ENCODE results near the gene GAL. TPM values are rescaled to one million over a fixed set of nuclear protein-coding genes. Genes with fewer than 3 reads are reported as not detected.

The GAL gene
- total and polyA plus RNA-seq, 8 donors: 1.7 to 5.7 (median 3.5) TPM; not detected in 5

DNA sequence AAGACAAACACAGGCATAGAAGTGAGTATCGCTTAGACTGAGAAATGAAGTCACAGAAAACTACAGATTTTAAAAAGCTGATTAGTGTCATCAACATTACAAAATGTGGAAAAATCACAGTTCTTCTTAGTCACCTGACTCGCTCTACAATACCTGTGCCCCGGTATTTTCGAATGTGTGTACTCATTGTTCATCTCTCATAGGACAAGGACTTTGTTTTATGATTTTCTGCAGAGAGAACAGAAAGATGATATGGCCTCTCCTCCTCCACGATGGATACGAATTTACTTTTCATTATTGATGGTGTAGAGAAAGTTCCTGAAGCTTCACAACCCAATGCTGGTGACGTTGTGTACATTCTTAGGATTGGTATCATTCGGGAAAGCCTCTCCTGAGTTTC lies 29.4 kb upstream of the GAL start:
- Histone ChIP-seq H3K27ac (no peak overlapping the region), H3K4me3 (no peak overlapping the region), H3K36me3 (no peaks in the 10 kb centered on the region), H3K9me3 (peaks cover 0 to 15% (median 9%) of the 10 kb centered on the region in 4 donors), H3K27me3 (peaks cover 0 to 52% (median 9%) of the 10 kb centered on the region in 3 donors), H3K4me1 (peaks cover 0 to 8% (median 3%) of the 10 kb centered on the region in 4 donors)
- no peak for DNase-seq
- TF ChIP-seq POLR2A (IDR thresholded peaks at IDR 0.05): no peak
- TF ChIP-seq, protein P1, sequence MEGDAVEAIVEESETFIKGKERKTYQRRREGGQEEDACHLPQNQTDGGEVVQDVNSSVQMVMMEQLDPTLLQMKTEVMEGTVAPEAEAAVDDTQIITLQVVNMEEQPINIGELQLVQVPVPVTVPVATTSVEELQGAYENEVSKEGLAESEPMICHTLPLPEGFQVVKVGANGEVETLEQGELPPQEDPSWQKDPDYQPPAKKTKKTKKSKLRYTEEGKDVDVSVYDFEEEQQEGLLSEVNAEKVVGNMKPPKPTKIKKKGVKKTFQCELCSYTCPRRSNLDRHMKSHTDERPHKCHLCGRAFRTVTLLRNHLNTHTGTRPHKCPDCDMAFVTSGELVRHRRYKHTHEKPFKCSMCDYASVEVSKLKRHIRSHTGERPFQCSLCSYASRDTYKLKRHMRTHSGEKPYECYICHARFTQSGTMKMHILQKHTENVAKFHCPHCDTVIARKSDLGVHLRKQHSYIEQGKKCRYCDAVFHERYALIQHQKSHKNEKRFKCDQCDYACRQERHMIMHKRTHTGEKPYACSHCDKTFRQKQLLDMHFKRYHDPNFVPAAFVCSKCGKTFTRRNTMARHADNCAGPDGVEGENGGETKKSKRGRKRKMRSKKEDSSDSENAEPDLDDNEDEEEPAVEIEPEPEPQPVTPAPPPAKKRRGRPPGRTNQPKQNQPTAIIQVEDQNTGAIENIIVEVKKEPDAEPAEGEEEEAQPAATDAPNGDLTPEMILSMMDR (IDR thresholded peaks at IDR 0.05): no peak
- TF ChIP-seq POLR2AphosphoS5 (IDR thresholded peaks at IDR 0.05): no peak
- TF ChIP-seq EP300 (IDR thresholded peaks at IDR 0.05): no peak
- WGBS, 5 donors: 83 to 91% (median 89%) methylated on average over 8 of the region's 8 CpGs
- intact Hi-C loops (cut with DNase I; ENCODE audit: low total_unique reads): no loop called here

DNA sequence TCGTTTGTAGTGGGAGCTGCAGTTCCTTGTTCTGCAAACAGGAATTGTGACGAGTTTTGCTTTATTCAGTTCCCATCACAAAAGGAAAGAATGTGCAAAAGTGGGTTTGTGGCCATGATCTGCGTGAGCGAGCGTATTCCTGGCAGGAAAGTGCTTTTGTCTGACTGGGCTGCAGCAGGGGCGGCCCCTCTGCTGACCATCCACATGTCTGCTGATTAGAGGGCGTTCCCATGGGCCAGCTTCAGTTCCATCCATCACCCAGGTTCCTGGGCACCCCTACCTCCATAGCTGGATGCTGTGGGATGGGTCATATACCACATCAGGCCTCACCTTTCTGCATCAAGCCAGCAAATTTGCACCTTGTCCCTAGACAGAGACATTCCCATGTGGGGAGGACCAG lies 28.9 kb upstream of the GAL start:
- Histone ChIP-seq H3K9me3 (peaks cover 0 to 15% (median 9%) of the 10 kb centered on the region in 4 donors), H3K27me3 (peaks cover 0 to 48% (median 9%) of the 10 kb centered on the region in 3 donors), H3K4me1 (peaks cover 0 to 8% (median 3%) of the 10 kb centered on the region in 4 donors), H3K36me3 (no peaks in the 10 kb centered on the region), H3K4me3 (no peak overlapping the region), H3K27ac (no peak overlapping the region)
- no peak for DNase-seq
- 70 to 77% (median 71%) methylated on average over 7 of the region's 7 CpGs for WGBS, 5 donors
- TF ChIP-seq, protein P1 (IDR thresholded peaks at IDR 0.05): no peak
- no peak for TF ChIP-seq POLR2A (IDR thresholded peaks at IDR 0.05)
- TF ChIP-seq EP300 (IDR thresholded peaks at IDR 0.05): no peak
- intact Hi-C loops (cut with DNase I; ENCODE audit: low total_unique reads): no loop called here

DNA sequence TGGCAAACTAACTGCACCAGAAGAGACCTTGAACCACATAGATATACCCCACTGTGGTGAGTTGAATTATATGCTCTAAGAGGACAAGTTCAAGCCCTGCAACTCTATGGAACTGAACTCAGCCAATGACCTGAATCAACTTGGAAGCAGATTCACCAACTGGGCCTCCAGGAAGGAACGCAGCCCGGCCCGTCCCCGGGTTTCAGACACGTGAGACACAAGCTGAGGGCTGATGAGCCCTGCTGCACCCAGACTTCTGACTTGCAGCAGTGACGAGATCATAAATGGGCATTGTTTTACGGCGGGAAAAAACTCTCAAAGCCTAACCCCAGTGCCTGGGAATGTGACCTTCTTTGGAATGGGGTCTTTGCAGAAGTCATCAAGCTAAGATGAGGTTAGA lies 28.5 kb upstream of the GAL start:
- Histone ChIP-seq H3K4me1 (peaks cover 0 to 8% (median 3%) of the 10 kb centered on the region in 4 donors), H3K9me3 (peaks cover 0 to 15% (median 9%) of the 10 kb centered on the region in 4 donors), H3K36me3 (no peaks in the 10 kb centered on the region), H3K4me3 (no peak overlapping the region), H3K27ac (no peak overlapping the region), H3K27me3 (peaks cover 0 to 45% (median 7%) of the 10 kb centered on the region in 3 donors)
- intact Hi-C loops (cut with DNase I; ENCODE audit: low total_unique reads): no loop called here
- 84 to 92% (median 91%) methylated on average over 8 of the region's 8 CpGs for WGBS, 5 donors
- DNase-seq: no peak
- TF ChIP-seq EP300 (IDR thresholded peaks at IDR 0.05): no peak
- TF ChIP-seq POLR2AphosphoS5 (IDR thresholded peaks at IDR 0.05): no peak
- TF ChIP-seq, protein P1 (IDR thresholded peaks at IDR 0.05): no peak
- TF ChIP-seq POLR2A (IDR thresholded peaks at IDR 0.05): no peak

DNA sequence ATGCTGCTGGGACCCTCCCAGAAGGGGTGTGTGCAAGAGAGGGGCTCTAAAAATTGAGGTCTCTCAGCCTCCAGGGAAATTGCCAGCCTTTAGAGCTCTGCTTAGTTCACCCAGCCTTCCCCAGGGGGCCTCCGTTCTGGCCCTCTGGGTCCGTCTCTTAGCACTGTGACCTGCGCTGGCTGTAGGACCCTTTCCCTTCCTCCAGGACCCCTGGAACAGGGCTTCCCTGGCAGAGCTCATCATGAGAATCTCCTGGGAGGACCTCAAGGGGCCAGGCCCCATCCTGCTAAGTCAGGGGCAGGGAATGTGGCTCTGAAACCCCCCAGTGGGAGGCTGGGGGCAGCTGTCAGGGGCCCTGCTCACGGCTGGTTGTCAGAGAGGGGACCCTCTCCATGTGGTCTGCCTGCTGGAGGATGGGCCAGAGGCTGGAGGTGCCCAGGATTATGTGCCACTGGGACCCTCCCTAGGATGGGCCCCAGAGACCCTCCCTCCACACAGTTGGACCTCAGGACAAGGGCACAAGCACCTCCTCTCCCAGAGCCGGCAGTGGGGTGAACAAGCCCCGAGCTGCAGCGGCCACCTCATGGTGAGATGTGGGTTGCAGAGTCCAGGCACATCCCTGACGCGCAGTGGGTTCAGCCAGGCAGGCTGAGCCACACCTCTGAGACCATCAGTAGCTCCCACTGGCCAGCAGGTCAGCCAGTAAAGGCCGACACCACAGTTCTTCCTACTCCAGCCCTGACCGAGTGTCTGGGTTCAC lies 27.1 kb upstream of the GAL start:
- Histone ChIP-seq H3K9me3 (peaks cover 0 to 15% (median 9%) of the 10 kb centered on the region in 4 donors), H3K27me3 (peaks cover 0 to 42% (median 0%) of the 10 kb centered on the region in 3 donors), H3K36me3 (no peaks in the 10 kb centered on the region), H3K27ac (no peak overlapping the region), H3K4me3 (no peak overlapping the region), H3K4me1 (peaks cover 0 to 8% (median 3%) of the 10 kb centered on the region in 4 donors)
- intact Hi-C loops (cut with DNase I; ENCODE audit: low total_unique reads): no loop called here
- no peak for TF ChIP-seq POLR2A (IDR thresholded peaks at IDR 0.05)
- TF ChIP-seq, protein P1 (IDR thresholded peaks at IDR 0.05): no peak
- TF ChIP-seq POLR2AphosphoS5 (IDR thresholded peaks at IDR 0.05): no peak
- no peak for TF ChIP-seq EP300 (IDR thresholded peaks at IDR 0.05)
- DNase-seq: no peak
- WGBS, 5 donors: 89 to 96% (median 93%) methylated on average over 10 to 11 of the region's 11 CpGs
